ENCODE measurements around the gene CERK.
"Not testable (repeated sequence)": the region's sequence is repeated elsewhere in the genome, so short reads cannot be mapped to it uniquely, and the experiment has no call there.

CERK gene, protein sequence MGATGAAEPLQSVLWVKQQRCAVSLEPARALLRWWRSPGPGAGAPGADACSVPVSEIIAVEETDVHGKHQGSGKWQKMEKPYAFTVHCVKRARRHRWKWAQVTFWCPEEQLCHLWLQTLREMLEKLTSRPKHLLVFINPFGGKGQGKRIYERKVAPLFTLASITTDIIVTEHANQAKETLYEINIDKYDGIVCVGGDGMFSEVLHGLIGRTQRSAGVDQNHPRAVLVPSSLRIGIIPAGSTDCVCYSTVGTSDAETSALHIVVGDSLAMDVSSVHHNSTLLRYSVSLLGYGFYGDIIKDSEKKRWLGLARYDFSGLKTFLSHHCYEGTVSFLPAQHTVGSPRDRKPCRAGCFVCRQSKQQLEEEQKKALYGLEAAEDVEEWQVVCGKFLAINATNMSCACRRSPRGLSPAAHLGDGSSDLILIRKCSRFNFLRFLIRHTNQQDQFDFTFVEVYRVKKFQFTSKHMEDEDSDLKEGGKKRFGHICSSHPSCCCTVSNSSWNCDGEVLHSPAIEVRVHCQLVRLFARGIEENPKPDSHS

GRCh38 chr22:46737976-46738646 is at the start of gene CERK:
CERK (minus strand) TSS chr22:46738252; CDS start chr22:46738148, 104 bp downstream.
- no peak for DNase-seq (ENCODE audit: extremely low read depth in 1 of 2, low read depth in 1 of 2)

DNA sequence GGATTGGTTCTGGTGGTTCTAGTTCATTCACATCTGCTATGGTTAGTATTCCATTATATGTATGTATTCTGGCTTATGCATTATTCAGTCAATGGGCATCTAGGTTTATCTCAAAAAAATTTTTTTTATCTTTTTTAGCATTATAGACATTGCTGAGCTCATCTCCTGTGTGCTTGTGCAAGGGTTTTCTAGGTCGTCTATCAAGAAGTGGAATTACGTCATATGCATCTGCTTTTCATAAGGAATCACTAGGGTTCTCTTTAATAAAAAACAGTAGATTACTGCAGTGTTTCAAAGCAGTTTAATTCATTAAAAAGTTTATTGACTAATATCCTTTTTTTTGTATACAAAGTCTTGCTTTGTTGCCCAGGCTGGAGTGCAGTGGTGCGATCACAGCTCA is 45.7 kb upstream of the CERK start:
- DNase-seq (ENCODE audit: extremely low read depth in 1 of 2, low read depth in 1 of 2) = no peak

GRCh38 chr22:46782200-46782599 is 44.1 kb upstream of the CERK start:
- not testable (repeated sequence) for DNase-seq (ENCODE audit: extremely low read depth in 1 of 2, low read depth in 1 of 2)

DNA sequence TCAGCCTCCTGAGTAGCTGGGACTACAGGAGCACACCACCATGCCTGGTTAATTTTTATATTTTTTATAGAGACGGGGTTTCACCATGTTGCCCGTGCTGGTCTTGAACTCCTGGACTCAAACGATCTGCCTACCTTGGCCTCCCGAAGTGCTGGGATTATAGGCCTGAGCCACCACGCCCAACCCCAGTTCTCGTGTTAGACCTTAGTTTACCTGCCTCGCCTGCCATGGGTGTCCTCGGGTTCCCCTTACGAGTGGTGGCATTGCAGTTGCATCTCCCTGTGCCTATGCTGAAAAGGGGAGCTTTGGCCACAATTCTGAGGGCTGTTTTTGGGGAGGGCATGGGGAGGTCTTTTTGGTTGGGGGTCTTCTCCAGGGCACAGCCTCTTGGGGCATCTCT is 43.2 kb upstream of the CERK start:
- DNase-seq (ENCODE audit: extremely low read depth in 1 of 2, low read depth in 1 of 2) = no peak

DNA sequence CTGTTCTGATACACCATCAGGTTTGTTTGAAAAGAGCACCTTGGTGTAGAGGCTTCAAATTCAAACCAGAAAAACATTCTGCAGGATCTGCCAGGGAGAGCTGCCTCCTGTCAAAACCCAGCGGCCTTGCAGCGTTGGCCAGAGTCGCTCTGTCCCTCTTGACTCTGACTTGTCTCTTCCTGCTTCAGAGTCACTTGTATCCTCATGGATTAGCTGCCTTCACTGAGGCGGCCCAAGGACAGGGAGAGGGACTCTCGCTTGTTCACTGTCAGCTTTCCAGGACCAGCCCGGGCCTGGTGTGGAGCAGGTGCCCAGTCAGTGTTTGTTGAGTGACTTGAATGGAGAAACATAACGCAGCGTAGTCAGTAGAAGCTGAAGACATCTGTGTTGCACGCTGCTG is 42.4 kb upstream of the CERK start:
- DNase-seq (ENCODE audit: extremely low read depth in 1 of 2, low read depth in 1 of 2) = no peak

GRCh38 chr22:46779651-46780050 is 41.6 kb upstream of the CERK start:
- no peak for DNase-seq (ENCODE audit: extremely low read depth in 1 of 2, low read depth in 1 of 2)

- DNase-seq (ENCODE audit: extremely low read depth in 1 of 2, low read depth in 1 of 2) = no peak
Observed at GRCh38 chr22:46779023-46779422, 41.0 kb upstream of the CERK start.

DNA sequence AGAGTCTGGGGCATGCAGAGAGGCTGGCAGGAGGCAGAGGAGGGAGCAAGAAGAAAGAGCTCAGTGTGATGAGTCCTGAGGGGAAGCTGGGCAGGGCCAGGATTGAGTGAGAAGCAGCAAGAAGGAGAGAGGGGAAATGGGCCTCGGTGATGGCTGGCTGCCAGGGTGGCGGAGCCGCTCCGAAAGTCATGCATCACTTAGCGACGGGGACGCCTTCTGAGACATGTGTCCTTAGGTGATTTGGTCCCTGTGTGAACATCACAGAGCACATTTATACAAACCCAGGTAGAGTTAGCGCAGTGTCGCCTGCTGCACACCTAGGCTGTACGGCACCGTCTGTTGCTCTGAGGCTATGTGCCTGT is 39.5 kb upstream of the CERK start:
- DNase-seq (ENCODE audit: extremely low read depth in 1 of 2, low read depth in 1 of 2) = no peak

DNA sequence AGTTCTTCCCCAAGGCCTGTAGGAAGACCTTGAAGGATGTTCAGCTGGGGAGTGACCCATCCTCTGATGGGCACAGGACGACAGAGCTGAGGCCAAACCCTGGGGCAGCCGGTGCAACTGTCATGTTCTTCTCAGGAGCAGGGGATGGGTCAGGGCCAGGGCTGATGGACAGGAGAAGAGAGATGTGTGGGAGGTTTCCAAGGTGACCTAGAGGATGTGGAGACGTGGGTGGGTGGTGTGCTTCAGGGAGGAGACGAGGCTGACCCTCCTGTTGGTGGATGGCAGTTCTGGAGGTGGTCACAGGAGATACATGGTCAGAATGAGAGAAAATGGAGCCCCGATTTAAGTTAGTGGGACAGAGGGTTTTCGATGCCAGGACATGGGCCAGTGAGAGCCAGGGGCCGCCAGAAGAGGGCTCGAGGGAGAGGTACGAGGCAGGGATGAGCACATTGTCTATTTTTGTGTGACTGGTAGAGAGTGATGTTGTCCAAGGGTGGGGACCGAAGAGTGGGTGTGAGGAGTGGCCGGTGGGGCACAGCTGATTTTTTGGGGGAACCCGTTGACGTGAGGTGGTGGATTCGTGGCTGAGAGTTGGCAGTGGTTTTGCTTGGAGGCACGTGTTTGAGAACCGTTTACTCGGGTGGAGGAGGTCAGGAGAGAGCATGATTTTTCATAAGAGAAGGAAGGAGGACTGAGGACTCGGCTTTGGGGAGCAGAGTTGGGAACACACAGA is 39.0 kb upstream of the CERK start:
- DNase-seq (ENCODE audit: extremely low read depth in 1 of 2, low read depth in 1 of 2) = no peak

DNA sequence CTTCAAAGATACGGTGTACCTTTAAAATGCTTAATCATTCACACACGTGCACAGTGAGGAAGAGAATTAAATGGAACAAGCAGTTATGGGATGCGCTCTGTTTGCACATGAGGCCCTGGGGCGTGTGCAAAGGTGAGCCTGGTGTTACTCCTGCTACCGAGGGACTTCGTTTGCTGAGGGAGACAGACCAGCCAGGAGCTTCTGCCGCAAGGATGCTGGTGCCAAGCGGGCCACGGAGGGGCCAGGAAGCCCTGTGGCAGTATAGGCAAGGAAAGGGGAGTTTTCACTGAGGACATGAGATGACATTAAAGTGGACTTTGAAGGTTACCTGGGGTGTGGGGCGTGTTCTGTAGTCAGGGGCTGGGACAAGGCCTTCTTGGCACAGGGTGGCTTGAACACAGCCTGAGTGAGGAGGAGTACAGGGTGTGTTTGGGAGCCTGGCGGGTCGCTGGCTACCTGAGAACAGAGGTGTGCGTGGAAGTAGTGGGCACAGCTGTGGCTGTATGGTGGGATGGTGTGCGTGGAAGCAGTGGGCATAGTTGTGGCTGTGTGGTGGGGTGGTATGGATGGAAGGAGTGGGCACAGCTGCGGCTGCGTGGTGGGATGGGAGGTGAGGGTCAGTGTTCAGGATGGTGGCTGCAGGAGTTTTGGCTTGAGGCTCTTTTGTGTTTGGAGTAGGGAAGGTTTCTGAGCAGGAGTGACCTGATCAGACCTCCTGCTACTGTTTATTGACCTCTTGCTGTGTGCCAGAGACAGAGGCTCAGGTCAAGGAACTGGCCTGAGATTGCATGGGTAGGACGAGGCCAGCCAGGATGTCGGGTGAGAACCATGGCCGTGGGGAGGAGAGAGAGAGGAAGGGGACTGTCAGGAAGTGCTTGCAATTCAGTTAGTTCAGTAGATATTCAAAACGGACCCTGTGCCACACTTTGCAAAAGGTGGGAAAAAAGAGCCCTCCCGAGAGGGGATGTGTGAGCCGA is 38.1 kb upstream of the CERK start:
- no peak for DNase-seq (ENCODE audit: extremely low read depth in 1 of 2, low read depth in 1 of 2)

- no peak for DNase-seq (ENCODE audit: extremely low read depth in 1 of 2, low read depth in 1 of 2)
Observed at GRCh38 chr22:46774980-46775849, 37.2 kb upstream of the CERK start.

- DNase-seq (ENCODE audit: extremely low read depth in 1 of 2, low read depth in 1 of 2) = no peak
Observed at GRCh38 chr22:46774253-46774979, 36.4 kb upstream of the CERK start.

GRCh38 chr22:46773076-46773475 is 35.0 kb upstream of the CERK start:
- DNase-seq (ENCODE audit: extremely low read depth in 1 of 2, low read depth in 1 of 2) = no peak

GRCh38 chr22:46770726-46771125 is 32.7 kb upstream of the CERK start:
- no peak for DNase-seq (ENCODE audit: extremely low read depth in 1 of 2, low read depth in 1 of 2)

- no peak for DNase-seq (ENCODE audit: extremely low read depth in 1 of 2, low read depth in 1 of 2)
Observed at GRCh38 chr22:46770151-46770641, 32.1 kb upstream of the CERK start.

- DNase-seq (ENCODE audit: extremely low read depth in 1 of 2, low read depth in 1 of 2) = no peak
Observed at GRCh38 chr22:46769706-46770105, 31.7 kb upstream of the CERK start.

GRCh38 chr22:46769191-46769675 is 31.2 kb upstream of the CERK start:
- DNase-seq (ENCODE audit: extremely low read depth in 1 of 2, low read depth in 1 of 2) = no peak

GRCh38 chr22:46767249-46767985 is 29.4 kb upstream of the CERK start:
- no peak for DNase-seq (ENCODE audit: extremely low read depth in 1 of 2, low read depth in 1 of 2)
